Calu3 (cell line): ENCODE data around the gene XAB2. TPM values are rescaled to one million over a fixed set of nuclear protein-coding genes. Genes with fewer than 3 reads are reported as not detected.

ENCODE experiments used
- BruUV-seq: library from RNA; stranded (reverse); fragments of 400-500 nt; replicated peaks from 2 replicates; lab custom pipeline; 2021; lab: Mats Ljungman, UMichigan
- CTCF ChIA-PET: fragments of 300-600 bp; sonication (Branson Sonifier 250); formaldehyde crosslinking; loops from one replicate; lab custom pipeline; 2022; ENCODE audit warnings: antibody characterized with exemption; lab: Charles Lee
- DNase-seq: peaks from one replicate; pipeline ENCODE4 v3.0.0; 2022
- H3K27ac Mint-ChIP-seq: one replicate; pipeline ENCODE4 v1.8.0; 2022; ENCODE audit warnings: mixed read lengths; ENCODE audit not compliant: unreplicated experiment
- H3K27me3 Mint-ChIP-seq: one replicate; pipeline ENCODE4 v1.8.0; 2022; ENCODE audit warnings: mixed read lengths; ENCODE audit not compliant: unreplicated experiment
- H3K36me3 Mint-ChIP-seq: one replicate; pipeline ENCODE4 v1.8.0; 2022; ENCODE audit warnings: mild to moderate bottlenecking, moderate library complexity, mixed read lengths; ENCODE audit not compliant: insufficient read depth, unreplicated experiment
- H3K4me1 Mint-ChIP-seq: one replicate; pipeline ENCODE4 v1.8.0; 2022; ENCODE audit warnings: mild to moderate bottlenecking, low read depth, mixed read lengths; ENCODE audit not compliant: unreplicated experiment
- H3K4me3 Mint-ChIP-seq: one replicate; pipeline ENCODE4 v1.8.0; 2022; ENCODE audit warnings: mild to moderate bottlenecking, low read depth, moderate library complexity, mixed read lengths; ENCODE audit not compliant: unreplicated experiment
- H3K9me3 Mint-ChIP-seq: one replicate; pipeline ENCODE4 v1.8.0; 2022; ENCODE audit warnings: low read depth, mixed read lengths; ENCODE audit not compliant: unreplicated experiment
- intact Hi-C: fragments of 100-400 bp; cut with micrococcal nuclease; formaldehyde crosslinking; loops from one replicate; pipeline ENCODE4 v1.10.0; 2022; ENCODE audit not compliant: unreplicated experiment
- total RNA-seq: library from RNA; stranded (reverse); gene quantifications from 2 replicates; pipeline ENCODE4 v1.2.3, GENCODE V29; 2022
- TF ChIP-seq, protein P1 (sequence below): fragments of 200-600 bp; IDR thresholded peaks from one replicate; pipeline ENCODE4 v1.8.0; 2022; ENCODE audit warnings: antibody characterized with exemption; ENCODE audit not compliant: unreplicated experiment

The XAB2 gene
- total RNA-seq, 1 experiment from 2014 or later = 33.0 TPM

DNA sequence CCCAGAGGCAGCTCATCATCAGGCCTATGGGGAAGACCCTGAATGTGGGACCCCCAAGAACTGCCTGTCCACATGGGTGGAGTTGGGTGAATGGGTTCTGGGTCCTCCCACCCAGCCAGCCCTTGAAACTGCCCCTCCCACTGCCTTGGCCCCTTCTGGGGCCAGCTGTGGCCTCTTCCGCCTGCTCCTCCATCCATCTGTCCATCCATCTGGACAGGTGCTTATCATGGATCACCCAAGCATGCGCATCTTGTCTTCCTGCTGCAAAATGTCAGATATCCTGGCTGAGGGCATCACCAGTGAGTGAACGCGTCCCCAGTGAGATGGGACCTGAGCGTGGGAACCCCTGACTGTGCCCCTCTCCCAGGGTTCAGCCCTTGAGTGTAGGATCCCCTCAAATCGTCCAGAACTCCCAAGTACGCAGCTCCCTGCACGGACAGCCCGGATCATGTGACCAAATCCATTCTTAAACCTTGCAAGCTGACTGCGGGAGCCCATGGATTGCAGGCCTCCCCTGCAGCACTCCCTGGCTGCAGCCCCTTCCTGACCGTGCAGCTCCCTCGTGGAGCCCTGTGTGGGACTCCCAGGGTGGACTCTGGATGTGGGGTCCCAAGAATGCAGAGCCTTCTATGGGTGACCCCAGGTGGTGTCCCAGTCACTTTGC is 9.6 kb upstream of the XAB2 start:
- intact Hi-C loops = no loop called here
- Mint-ChIP-seq H3K4me1 (no peaks in the 10 kb centered on the region), H3K27ac (no peak overlapping the region), H3K9me3 (peaks cover 3% of the 10 kb centered on the region), H3K27me3 (no peaks in the 10 kb centered on the region), H3K36me3 (peaks cover 37% of the 10 kb centered on the region), H3K4me3 (no peak overlapping the region)
- DNase-seq = no peak
- TF ChIP-seq, protein P1, sequence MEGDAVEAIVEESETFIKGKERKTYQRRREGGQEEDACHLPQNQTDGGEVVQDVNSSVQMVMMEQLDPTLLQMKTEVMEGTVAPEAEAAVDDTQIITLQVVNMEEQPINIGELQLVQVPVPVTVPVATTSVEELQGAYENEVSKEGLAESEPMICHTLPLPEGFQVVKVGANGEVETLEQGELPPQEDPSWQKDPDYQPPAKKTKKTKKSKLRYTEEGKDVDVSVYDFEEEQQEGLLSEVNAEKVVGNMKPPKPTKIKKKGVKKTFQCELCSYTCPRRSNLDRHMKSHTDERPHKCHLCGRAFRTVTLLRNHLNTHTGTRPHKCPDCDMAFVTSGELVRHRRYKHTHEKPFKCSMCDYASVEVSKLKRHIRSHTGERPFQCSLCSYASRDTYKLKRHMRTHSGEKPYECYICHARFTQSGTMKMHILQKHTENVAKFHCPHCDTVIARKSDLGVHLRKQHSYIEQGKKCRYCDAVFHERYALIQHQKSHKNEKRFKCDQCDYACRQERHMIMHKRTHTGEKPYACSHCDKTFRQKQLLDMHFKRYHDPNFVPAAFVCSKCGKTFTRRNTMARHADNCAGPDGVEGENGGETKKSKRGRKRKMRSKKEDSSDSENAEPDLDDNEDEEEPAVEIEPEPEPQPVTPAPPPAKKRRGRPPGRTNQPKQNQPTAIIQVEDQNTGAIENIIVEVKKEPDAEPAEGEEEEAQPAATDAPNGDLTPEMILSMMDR = no peak
- no TSS peak for BruUV-seq
- CTCF ChIA-PET = no interaction called here

DNA sequence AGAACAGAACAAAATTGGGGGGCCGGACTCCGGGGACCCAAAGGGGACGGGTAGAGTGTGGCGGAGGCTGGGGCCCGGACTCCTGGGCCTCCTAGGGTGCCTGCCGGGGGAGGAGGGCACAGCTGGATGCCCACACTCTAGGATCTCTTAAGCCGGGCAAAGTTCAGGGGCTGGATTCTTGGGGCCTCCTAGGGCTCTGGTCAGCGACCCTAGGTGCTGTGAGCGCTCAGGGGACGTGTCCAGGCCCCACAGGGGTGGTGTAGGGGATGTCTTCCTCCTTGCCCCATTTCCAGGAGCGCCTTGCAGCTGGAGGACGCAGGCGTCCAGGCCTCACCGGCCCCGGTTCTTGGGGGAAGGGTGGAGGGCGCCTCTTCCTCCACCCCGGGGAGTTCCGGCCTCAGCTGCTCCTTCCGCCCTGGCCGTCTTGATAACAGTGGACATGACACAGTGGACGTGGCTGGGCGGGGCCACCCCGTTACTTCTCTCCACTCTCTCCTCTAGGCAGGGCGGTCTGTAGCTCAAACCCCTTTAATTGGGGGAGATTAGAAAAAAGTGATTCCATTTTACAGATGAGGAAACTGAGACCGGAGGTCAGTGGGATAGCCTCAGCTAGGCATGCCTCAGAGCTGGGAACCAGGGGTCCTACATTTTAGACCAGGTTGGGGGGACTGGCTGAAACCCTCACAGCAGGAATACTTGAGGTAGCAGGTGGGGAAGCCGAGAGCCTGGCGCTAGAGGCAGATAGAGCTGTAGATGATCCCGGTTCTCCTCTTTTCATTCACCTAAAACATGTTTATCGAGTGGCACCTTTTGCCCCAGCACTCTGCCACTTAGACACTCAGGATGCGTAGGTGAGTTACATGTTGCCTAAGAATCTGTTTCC is 8.3 kb upstream of the XAB2 start:
- BruUV-seq = TSS peak; percentile 34
- CTCF ChIA-PET = interaction anchor here (0.6 kb wide), 1 partner anchor 8 kb away, joined by 6 read pairs; the partner anchor contains the start of genes PET100 and XAB2
- Mint-ChIP-seq H3K27me3 (no peaks in the 10 kb centered on the region), H3K9me3 (peaks cover 3% of the 10 kb centered on the region), H3K36me3 (peaks cover 39% of the 10 kb centered on the region), H3K27ac (peak overlapping the region; percentile 72), H3K4me1 (no peaks in the 10 kb centered on the region), H3K4me3 (peak overlapping the region; percentile 80)
- TF ChIP-seq, protein P1 = no peak
- intact Hi-C loops = no loop called here
- DNase-seq = peak; percentile 53

DNA sequence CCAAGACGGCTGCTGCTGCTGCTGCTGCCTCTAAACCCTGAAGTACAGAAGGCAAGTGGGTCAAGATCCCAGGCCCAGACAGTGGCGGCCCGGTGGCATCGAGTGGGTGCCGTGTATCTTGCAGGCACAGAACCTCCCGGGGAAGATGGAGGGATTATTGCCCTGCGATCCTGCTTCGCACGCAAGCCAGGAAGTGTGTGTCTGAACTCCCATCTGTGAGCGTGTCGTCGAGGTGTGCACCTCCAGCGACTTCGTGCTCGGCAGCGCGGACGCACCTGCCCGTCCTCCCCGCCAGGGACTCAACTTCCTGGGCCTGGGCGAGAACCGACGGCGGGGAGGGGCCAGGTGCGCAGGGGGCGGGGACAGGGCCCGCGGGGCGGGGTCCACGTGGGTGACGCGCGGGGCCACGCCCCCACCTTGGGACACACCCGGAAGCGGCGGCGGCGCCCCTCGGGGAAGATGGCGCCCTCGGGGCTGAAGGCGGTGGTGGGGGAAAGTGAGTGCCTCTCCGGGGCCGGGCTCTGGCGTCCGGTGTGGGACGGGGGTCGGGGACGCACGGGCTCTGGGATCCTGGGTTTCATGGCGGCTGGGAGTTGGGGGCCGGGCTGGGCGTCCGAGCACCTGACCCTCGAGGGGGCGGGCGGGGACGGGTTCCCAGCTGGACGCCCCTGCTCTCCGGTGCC is 7.5 kb upstream of the XAB2 start, which contains the start of gene STXBP2:
STXBP2 (plus strand) TSS at position 420 of the 683 bp plus-strand sequence; CDS start at position 460, 40 bp downstream.
- TF ChIP-seq, protein P1 = no peak
- H3K36me3 Mint-ChIP-seq = peaks cover 39% of the 10 kb centered on the region
- no peaks in the 10 kb centered on the region for H3K4me1 Mint-ChIP-seq
- H3K27ac Mint-ChIP-seq = peak within 1 kb of the TSS; percentile 72
- CTCF ChIA-PET = no interaction called here
- H3K27me3 Mint-ChIP-seq = no peaks in the 10 kb centered on the region
- BruUV-seq = no TSS peak
- H3K4me3 Mint-ChIP-seq = peak within 1 kb of the TSS; percentile 80
- intact Hi-C loops = no loop called here
- peak; percentile 88 for DNase-seq
- H3K9me3 Mint-ChIP-seq = peaks cover 3% of the 10 kb centered on the region

DNA sequence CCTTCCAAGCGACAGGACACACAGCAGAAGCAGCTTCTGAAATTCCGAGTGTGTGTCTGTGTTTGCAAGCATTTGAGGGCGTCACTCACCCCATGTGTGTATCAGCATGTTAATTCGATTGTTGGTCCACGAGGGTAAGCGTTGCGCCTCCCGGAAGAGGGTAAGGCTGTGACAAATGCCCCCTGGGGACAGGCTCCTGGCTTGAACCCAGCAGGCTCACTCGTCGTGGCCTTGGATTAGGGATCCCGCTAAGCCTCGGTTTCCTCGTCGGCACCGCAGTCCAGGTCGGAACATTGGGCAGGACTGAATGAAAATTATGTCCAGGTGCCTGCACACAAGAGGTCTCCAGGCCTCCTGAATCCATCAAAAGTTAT is 7.0 kb upstream of the XAB2 start:
- no peaks in the 10 kb centered on the region for H3K27me3 Mint-ChIP-seq
- CTCF ChIA-PET = no interaction called here
- H3K27ac Mint-ChIP-seq = no peak overlapping the region
- intact Hi-C loops = no loop called here
- peaks cover 3% of the 10 kb centered on the region for H3K9me3 Mint-ChIP-seq
- TF ChIP-seq, protein P1 = no peak
- no peaks in the 10 kb centered on the region for H3K4me1 Mint-ChIP-seq
- H3K36me3 Mint-ChIP-seq = peaks cover 39% of the 10 kb centered on the region
- peak overlapping the region; percentile 80 for H3K4me3 Mint-ChIP-seq
- BruUV-seq = no TSS peak
- no peak for DNase-seq
